ENCODE measurements around the gene C4orf50.

C4orf50 gene

DNA sequence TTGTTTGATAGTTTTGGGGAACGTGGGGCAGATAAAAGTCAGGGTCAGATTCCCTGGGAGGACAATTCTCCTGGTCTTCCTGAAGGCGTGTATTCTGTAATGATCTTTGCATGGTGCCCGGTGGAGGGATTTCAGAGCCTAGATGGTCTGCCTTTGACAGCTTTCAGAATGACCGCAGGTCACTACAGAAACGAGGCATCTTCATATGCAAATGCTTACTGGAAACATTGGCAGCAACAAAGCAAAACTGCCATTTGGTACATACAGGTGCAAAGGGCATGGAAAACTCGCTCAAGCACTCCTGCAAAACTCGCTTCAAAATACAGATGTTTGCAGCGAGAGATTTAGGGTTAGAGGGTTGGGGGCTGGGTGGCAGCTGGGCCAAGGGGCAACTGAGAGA is 8.8 kb downstream of the C4orf50 start:
- no peak overlapping the region for H3K9ac ChIP-seq (ENCODE audit: low read depth, low read length, poor library complexity, severe bottlenecking)
- no peaks in the 10 kb centered on the region for H3F3A ChIP-seq (ENCODE audit: low read depth)
- no peak overlapping the region for H2AFZ ChIP-seq (ENCODE audit: low read length)
- no peaks in the 10 kb centered on the region for H3K9me3 ChIP-seq (ENCODE audit: insufficient read depth, low read depth, low read length)
- TF ChIP-seq, protein P1, sequence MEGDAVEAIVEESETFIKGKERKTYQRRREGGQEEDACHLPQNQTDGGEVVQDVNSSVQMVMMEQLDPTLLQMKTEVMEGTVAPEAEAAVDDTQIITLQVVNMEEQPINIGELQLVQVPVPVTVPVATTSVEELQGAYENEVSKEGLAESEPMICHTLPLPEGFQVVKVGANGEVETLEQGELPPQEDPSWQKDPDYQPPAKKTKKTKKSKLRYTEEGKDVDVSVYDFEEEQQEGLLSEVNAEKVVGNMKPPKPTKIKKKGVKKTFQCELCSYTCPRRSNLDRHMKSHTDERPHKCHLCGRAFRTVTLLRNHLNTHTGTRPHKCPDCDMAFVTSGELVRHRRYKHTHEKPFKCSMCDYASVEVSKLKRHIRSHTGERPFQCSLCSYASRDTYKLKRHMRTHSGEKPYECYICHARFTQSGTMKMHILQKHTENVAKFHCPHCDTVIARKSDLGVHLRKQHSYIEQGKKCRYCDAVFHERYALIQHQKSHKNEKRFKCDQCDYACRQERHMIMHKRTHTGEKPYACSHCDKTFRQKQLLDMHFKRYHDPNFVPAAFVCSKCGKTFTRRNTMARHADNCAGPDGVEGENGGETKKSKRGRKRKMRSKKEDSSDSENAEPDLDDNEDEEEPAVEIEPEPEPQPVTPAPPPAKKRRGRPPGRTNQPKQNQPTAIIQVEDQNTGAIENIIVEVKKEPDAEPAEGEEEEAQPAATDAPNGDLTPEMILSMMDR (conservative IDR thresholded peaks at IDR 0.05; ENCODE audit: low read length): no peak
- no peak for TF ChIP-seq EZH2phosphoT487 (IDR thresholded peaks at IDR 0.05; ENCODE audit: borderline replicate concordance)
- H3K4me2 ChIP-seq (ENCODE audit: low read depth, low read length, poor library complexity, severe bottlenecking): no peak overlapping the region
- H3K27me3 ChIP-seq (ENCODE audit: insufficient read depth, low read length, poor library complexity, severe bottlenecking): no peaks in the 10 kb centered on the region
- no peaks in the 10 kb centered on the region for H4K20me1 ChIP-seq (ENCODE audit: insufficient read depth, low read length, poor library complexity, severe bottlenecking)
- no peaks in the 10 kb centered on the region for H3K79me2 ChIP-seq (ENCODE audit: insufficient read depth, low read length)
- H3K4me1 ChIP-seq (ENCODE audit: insufficient read depth, low read length, poor library complexity, severe bottlenecking): no peaks in the 10 kb centered on the region
- H3K36me3 ChIP-seq (ENCODE audit: insufficient read depth, low read length): no peaks in the 10 kb centered on the region
- no peaks in the 10 kb centered on the region for H3K9me2 ChIP-seq (replicated peaks; ENCODE audit: low read depth, low read length)
- H3K4me3 ChIP-seq (ENCODE audit: low read length, poor library complexity, severe bottlenecking): no peak overlapping the region

GRCh38 chr4:6008766-6009385 is 9.4 kb downstream of the C4orf50 start:
- Histone ChIP-seq H3K79me2 (ENCODE audit: insufficient read depth, low read length) (no peaks in the 10 kb centered on the region), H3K9me2 (replicated peaks; ENCODE audit: low read depth, low read length) (no peaks in the 10 kb centered on the region), H3K36me3 (ENCODE audit: insufficient read depth, low read length) (no peaks in the 10 kb centered on the region), H3K4me2 (ENCODE audit: low read depth, low read length, poor library complexity, severe bottlenecking) (no peak overlapping the region), H3K4me1 (ENCODE audit: insufficient read depth, low read length, poor library complexity, severe bottlenecking) (no peaks in the 10 kb centered on the region), H3K4me3 (ENCODE audit: low read length, poor library complexity, severe bottlenecking) (no peak overlapping the region), H4K20me1 (ENCODE audit: insufficient read depth, low read length, poor library complexity, severe bottlenecking) (no peaks in the 10 kb centered on the region), H3F3A (ENCODE audit: low read depth) (no peaks in the 10 kb centered on the region), H3K9ac (ENCODE audit: low read depth, low read length, poor library complexity, severe bottlenecking) (no peak overlapping the region), H2AFZ (ENCODE audit: low read length) (no peak overlapping the region), H3K9me3 (ENCODE audit: insufficient read depth, low read depth, low read length) (no peaks in the 10 kb centered on the region), H3K27me3 (ENCODE audit: insufficient read depth, low read length, poor library complexity, severe bottlenecking) (no peaks in the 10 kb centered on the region)
- TF ChIP-seq EZH2phosphoT487 (IDR thresholded peaks at IDR 0.05; ENCODE audit: borderline replicate concordance): no peak
- TF ChIP-seq, protein P1 (conservative IDR thresholded peaks at IDR 0.05; ENCODE audit: low read length): no peak

DNA sequence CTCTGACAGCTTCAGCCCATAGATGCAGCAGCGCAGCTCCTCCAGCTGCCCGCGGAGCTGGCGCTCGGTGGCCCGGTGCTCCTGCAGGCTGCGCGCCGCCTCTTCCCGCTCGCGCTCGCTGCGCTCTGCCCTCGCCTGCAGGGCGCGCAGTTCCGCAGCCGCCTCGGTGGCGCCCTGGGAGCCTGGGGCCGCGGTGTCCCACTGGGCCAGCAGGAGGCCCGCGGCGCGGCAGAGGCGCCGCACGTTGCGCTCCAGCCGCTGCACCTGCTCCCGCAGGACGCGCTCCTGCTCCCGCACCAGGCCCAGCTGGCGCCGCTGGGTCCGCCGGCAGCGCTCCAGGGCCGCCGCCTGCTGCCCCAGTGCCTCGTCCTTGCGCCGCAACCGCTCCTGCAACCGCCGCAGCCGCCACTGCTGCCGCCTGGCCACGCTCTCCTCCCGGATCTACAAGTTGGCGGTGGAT is 10.1 kb downstream of the C4orf50 start:
- Histone ChIP-seq H3K27me3 (ENCODE audit: insufficient read depth, low read length, poor library complexity, severe bottlenecking) (no peaks in the 10 kb centered on the region), H2AFZ (ENCODE audit: low read length) (no peak overlapping the region), H3K4me3 (ENCODE audit: low read length, poor library complexity, severe bottlenecking) (no peak overlapping the region), H3K9ac (ENCODE audit: low read depth, low read length, poor library complexity, severe bottlenecking) (no peak overlapping the region), H4K20me1 (ENCODE audit: insufficient read depth, low read length, poor library complexity, severe bottlenecking) (no peaks in the 10 kb centered on the region), H3K9me2 (replicated peaks; ENCODE audit: low read depth, low read length) (no peaks in the 10 kb centered on the region), H3K4me2 (ENCODE audit: low read depth, low read length, poor library complexity, severe bottlenecking) (no peak overlapping the region), H3K36me3 (ENCODE audit: insufficient read depth, low read length) (no peaks in the 10 kb centered on the region), H3F3A (ENCODE audit: low read depth) (no peaks in the 10 kb centered on the region), H3K4me1 (ENCODE audit: insufficient read depth, low read length, poor library complexity, severe bottlenecking) (no peaks in the 10 kb centered on the region), H3K9me3 (ENCODE audit: insufficient read depth, low read depth, low read length) (no peaks in the 10 kb centered on the region), H3K79me2 (ENCODE audit: insufficient read depth, low read length) (no peaks in the 10 kb centered on the region)
- TF ChIP-seq EZH2phosphoT487 (IDR thresholded peaks at IDR 0.05; ENCODE audit: borderline replicate concordance): no peak
- TF ChIP-seq, protein P1 (conservative IDR thresholded peaks at IDR 0.05; ENCODE audit: low read length): no peak

Measured in Loucy (cell line).